Measurements from ENCODE around the gene XK. TPM values are rescaled to one million over a fixed set of nuclear protein-coding genes. Genes with fewer than 3 reads are reported as not detected.

The XK gene
- total RNA-seq, 6 donors from 2014 or later = under 0.01 to 5.7 (median 1.8) TPM

- Histone ChIP-seq H3K9me3 (no peaks in the 10 kb centered on the region), H3K4me1 (no peaks in the 10 kb centered on the region), H3K27me3 (no peaks in the 10 kb centered on the region), H3K27ac (no peak overlapping the region), H3K4me3 (no peak overlapping the region), H3K36me3 (no peaks in the 10 kb centered on the region)
- no peak for TF ChIP-seq CTCF (IDR thresholded peaks at IDR 0.05)
- WGBS, 2 donors = 68 to 90% methylated on average over 1 of the region's 1 CpG
- DNase-seq = no peak
- no peak for ATAC-seq (ENCODE audit: low FRiP score in 2 of 2)
These were observed 37.0 kb downstream of the XK start for GRCh38 chrX:37722595-37722994.

- H3K36me3 ChIP-seq = no peaks in the 10 kb centered on the region
- no peak overlapping the region for H3K4me3 ChIP-seq
- TF ChIP-seq POLR2AphosphoS5 (IDR thresholded peaks at IDR 0.05) = no peak
- no peak for TF ChIP-seq EP300 (IDR thresholded peaks at IDR 0.05)
- no peak for TF ChIP-seq CTCF (IDR thresholded peaks at IDR 0.05)
- no peak for TF ChIP-seq POLR2A (IDR thresholded peaks at IDR 0.05)
- no peaks in the 10 kb centered on the region for H3K27me3 ChIP-seq
- no peak overlapping the region for H3K27ac ChIP-seq
- ATAC-seq (ENCODE audit: low FRiP score in 2 of 2) (no peak), DNase-seq (no peak)
- no peaks in the 10 kb centered on the region for H3K4me1 ChIP-seq
- H3K9me3 ChIP-seq = no peaks in the 10 kb centered on the region
- WGBS, 2 donors = 72 to 98% methylated on average over 3 of the region's 3 CpGs
These were observed 40.8 kb downstream of the XK start for GRCh38 chrX:37726346-37726745.

GRCh38 chrX:37745354-37745753, 59.8 kb downstream of the XK start:
- no peaks in the 10 kb centered on the region for H3K36me3 ChIP-seq
- peak in 1 of 2 donors; percentile 70 for DNase-seq
- WGBS, 2 donors = 18 to 24% methylated on average over 3 of the region's 3 CpGs
- no peaks in the 10 kb centered on the region for H3K4me1 ChIP-seq
- peak overlapping the region in 3 of 4 donors; percentile 17 to 30 (median 18) for H3K27ac ChIP-seq
- no peak overlapping the region for H3K4me3 ChIP-seq
- H3K27me3 ChIP-seq = no peaks in the 10 kb centered on the region
- no peaks in the 10 kb centered on the region for H3K9me3 ChIP-seq
- ATAC-seq (ENCODE audit: low FRiP score in 2 of 2) = peak; percentile 71 to 88
- no peak for TF ChIP-seq EP300 (IDR thresholded peaks at IDR 0.05)
- no peak for TF ChIP-seq POLR2AphosphoS5 (IDR thresholded peaks at IDR 0.05)
- TF ChIP-seq POLR2A (IDR thresholded peaks at IDR 0.05) = no peak
- TF ChIP-seq CTCF (IDR thresholded peaks at IDR 0.05) = peak; percentile 55 to 81 (median 72)

- Histone ChIP-seq H3K4me1 (no peaks in the 10 kb centered on the region), H3K27ac (peak overlapping the region in 3 of 4 donors; percentile 17 to 30 (median 18)), H3K4me3 (no peak overlapping the region), H3K36me3 (no peaks in the 10 kb centered on the region), H3K9me3 (no peaks in the 10 kb centered on the region), H3K27me3 (no peaks in the 10 kb centered on the region)
- no peak for DNase-seq
- peak; percentile 28 to 51 for ATAC-seq (ENCODE audit: low FRiP score in 2 of 2)
- 69% methylated on average over 1 of the region's 1 CpG; no CpG with 5 or more reads in 1 of the 2 donors for WGBS, 2 donors
- TF ChIP-seq CTCF (IDR thresholded peaks at IDR 0.05) (no peak), POLR2AphosphoS5 (IDR thresholded peaks at IDR 0.05) (no peak), POLR2A (IDR thresholded peaks at IDR 0.05) (no peak), EP300 (IDR thresholded peaks at IDR 0.05) (no peak)
These were observed 60.2 kb downstream of the XK start for GRCh38 chrX:37745835-37746217.

- TF ChIP-seq POLR2A (IDR thresholded peaks at IDR 0.05) = no peak
- TF ChIP-seq POLR2AphosphoS5 (IDR thresholded peaks at IDR 0.05) = no peak
- TF ChIP-seq CTCF (IDR thresholded peaks at IDR 0.05) = no peak
- no peak for TF ChIP-seq EP300 (IDR thresholded peaks at IDR 0.05)
- Histone ChIP-seq H3K4me1 (no peaks in the 10 kb centered on the region), H3K4me3 (no peak overlapping the region), H3K27me3 (no peaks in the 10 kb centered on the region), H3K27ac (peak overlapping the region in 2 of 4 donors; percentile 49 to 55), H3K9me3 (no peaks in the 10 kb centered on the region), H3K36me3 (no peaks in the 10 kb centered on the region)
- peak; percentile 46 to 63 for ATAC-seq (ENCODE audit: low FRiP score in 2 of 2)
- 59 to 69% methylated on average over 3 to 7 of the region's 7 CpGs for WGBS, 2 donors
- DNase-seq = no peak
These were observed 60.8 kb downstream of the XK start for GRCh38 chrX:37746218-37746941.
